ENCODE results near the gene LMBR1L.

LMBR1L gene

DNA sequence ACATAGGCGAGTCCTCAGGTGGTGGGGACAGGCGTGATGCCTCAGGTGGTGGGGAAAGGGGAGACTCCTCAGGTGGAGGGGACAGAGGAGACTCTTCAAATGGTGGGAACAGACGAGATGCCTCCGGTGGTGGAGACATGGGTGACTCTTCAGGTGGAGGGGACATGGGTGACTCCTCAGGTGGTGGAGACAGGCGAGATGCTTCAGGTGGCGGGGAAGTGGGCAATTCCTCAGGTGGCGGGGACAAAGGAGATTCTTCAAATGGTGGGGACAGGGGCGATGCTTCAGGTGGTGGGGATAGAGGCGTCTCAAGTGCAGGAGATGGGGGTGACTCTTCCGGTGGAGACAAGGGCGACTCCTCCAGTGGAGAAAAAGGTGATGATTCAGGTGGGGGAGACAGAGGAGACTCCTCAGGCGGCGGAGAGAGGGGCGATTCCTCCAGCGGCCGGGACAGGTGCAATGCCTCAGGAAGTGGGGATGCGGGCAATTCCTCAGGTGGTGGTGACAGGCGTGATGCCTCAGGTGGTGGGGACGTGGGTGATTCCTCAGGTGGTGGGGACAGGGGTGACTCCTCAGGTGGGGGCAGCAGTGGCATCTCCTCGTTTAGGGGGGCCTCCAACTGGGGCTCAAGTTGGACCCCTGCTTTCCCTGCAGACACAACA is 58.7 kb downstream of the LMBR1L start:
- DNase-seq = no peak

DNA sequence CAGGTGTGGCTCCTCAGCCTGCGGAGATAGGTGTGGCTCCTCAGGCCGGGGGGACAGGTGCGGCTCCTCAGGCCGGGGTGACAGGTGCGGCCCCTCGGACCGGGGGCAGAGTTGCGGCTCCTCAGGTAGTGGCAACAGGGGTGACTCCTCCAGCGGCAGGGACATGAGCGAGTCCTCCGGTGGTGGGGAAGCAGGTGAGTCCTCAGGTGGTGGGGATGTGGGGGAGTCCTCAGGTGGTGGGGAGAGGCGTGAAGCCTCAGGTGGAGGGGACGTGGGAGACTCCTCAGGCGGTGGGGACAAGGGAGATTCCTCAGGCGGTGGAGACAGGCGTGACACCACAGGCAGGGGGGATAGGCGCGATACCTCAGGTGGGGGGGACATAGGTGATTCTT is 59.3 kb downstream of the LMBR1L start:
- DNase-seq = no peak

DNA sequence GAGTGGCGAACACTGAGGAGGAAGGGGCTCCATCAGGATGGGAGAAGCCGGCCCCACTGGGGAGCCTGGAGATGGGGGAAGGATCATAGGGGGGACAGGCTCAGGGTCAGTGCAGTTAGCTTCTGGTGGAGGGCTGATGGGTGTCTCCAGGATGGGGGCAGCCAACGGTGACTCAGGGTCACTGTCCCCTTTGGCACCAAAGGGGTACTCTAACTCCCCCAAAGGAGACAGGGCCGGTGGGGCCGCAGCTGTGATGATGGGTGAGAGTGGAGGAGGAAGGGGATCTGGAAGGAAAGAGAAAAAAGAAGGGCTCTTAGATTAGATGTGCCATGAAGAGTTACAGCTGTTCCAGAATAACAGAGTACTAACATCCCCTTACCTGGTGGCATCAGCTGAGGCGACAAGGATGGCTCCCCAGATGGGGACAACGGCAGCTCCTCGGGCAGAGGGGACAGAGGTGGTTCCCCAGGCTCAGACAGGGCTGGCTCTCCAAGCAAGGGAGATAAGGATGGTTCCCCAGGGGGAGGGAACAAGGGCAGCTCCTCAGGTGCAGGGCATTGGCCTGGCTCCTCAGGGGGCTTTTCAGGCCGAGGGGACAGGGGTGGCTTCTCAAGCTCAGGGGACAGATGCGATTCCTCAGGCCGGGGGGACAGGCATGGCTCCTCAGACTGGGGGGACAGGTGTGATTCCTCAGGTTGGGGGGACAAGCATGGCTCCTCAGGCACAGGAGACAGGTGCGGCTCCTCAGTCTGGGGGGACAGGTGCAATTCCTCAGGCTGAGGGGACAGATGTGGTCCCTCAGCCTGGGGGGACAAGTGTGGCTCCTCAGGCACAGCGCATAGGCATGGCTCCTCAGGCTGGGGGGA is 59.9 kb downstream of the LMBR1L start:
- no peak for DNase-seq

DNA sequence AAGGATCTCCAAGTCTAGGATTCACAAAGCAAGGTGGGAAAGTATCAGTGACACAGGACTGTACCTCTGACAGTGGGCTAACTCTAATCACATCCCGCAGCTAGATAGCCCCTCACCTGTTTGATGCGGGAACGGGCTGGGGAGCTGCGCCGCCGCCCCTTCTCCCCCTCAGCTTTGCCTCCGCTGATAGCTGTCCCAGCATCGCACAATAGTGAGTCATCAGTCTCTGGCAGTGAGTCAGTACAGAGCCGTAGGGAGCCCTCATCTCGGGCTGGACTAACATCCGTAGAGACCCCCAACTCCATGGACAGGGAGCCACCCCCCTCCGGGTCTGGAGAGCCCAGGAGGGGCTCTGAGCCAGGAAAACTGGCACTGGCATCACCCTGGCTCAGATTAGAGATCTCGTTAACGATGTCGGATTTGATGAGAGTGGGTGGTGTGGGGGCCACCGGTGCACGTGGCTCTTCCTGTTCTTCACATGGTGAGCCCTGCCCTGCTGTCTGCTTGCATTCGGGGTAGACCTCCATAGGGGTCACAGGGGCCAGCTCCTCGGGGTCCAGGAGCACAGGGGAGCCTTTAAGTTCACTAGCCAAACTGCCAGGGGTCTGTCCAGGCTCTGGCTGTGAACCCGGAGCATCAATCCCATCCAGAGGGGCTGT is 61.0 kb downstream of the LMBR1L start:
- no peak for DNase-seq

DNA sequence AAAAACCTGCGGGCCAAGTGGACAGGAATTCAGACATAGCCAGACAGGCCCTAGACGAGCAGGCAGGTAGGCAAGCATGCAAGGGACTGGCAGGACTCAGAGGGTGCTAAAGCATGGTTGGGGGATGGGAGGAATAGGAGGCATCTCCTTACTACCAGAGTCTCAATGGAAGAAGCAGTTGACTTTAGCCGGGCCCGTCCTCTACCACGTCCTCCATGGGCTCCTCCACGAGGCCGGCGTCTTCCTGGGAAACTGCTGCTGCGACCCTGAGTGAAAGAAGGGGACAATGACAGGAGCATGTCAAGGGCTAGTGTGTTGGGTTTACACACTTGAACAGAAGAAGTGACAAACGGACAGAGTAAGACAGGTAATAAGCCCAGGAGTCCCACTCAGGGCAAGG is 61.7 kb downstream of the LMBR1L start:
- no peak for DNase-seq

All from SW 1271 (cell line).